ENCODE measurements around the gene ZRANB2.

- TF ChIP-seq CTCF (IDR thresholded peaks at IDR 0.05; ENCODE audit: poor library complexity) = no peak
- TF ChIP-seq EZH2 (IDR thresholded peaks at IDR 0.05; ENCODE audit: borderline replicate concordance) = no peak
These were observed 27.1 kb downstream of the ZRANB2 start for GRCh38 chr1:71053758-71054157.

Data from hepatocyte (in vitro differentiated cells).